OCI-LY1 (cell line): Measurements from ENCODE around the gene CCL20.

Experiments used
- H2AFZ ChIP-seq: fragments of 200-600 bp; sonication (generic), shearing (Covaris generic); 2 replicates; pipeline ENCODE4 v1.6.0; 2014; ENCODE audit warnings: antibody characterized with exemption, mild to moderate bottlenecking, low read length
- H3F3A ChIP-seq: fragments of 200-600 bp; sonication (generic), shearing (Covaris generic); 2 replicates; pipeline ENCODE4 v1.6.0; 2014; ENCODE audit warnings: mild to moderate bottlenecking, antibody characterized with exemption, low read length, moderate library complexity; ENCODE audit not compliant: insufficient read depth
- H3K27ac ChIP-seq: fragments of 200-600 bp; sonication (generic); 2 replicates; pipeline ENCODE4 v1.5.1; 2014; ENCODE audit warnings: low read length, mixed run types, mild to moderate bottlenecking, low read depth; ENCODE audit not compliant: poor library complexity, severe bottlenecking
- H3K27me3 ChIP-seq: fragments of 200-600 bp; sonication (generic); 2 replicates; pipeline ENCODE4 v1.6.0; 2014; ENCODE audit warnings: antibody characterized with exemption, mild to moderate bottlenecking, low read length, moderate library complexity; ENCODE audit not compliant: insufficient read depth
- H3K36me3 ChIP-seq: fragments of 200-600 bp; sonication (generic); 2 replicates; pipeline ENCODE4 v1.6.1; 2014; ENCODE audit warnings: mild to moderate bottlenecking, antibody characterized with exemption, low read length, moderate library complexity, mixed read lengths; ENCODE audit not compliant: insufficient read depth
- H3K4me1 ChIP-seq: fragments of 200-600 bp; sonication (generic); 2 replicates; pipeline ENCODE4 v1.5.1; 2014; ENCODE audit warnings: mild to moderate bottlenecking, low read length, moderate library complexity; ENCODE audit not compliant: insufficient read depth, severe bottlenecking
- H3K4me2 ChIP-seq: fragments of 200-600 bp; sonication (generic), shearing (Covaris generic); 2 replicates; pipeline ENCODE4 v1.6.1; 2014; ENCODE audit warnings: low read length
- H3K4me3 ChIP-seq: fragments of 200-600 bp; sonication (generic); 2 replicates; pipeline ENCODE4 v1.5.1; 2014; ENCODE audit warnings: low read length, low read depth, mild to moderate bottlenecking, mixed read lengths; ENCODE audit not compliant: poor library complexity, severe bottlenecking
- H3K79me2 ChIP-seq: fragments of 200-600 bp; shearing (Covaris generic); 2 replicates; pipeline ENCODE4 v1.6.1; 2016; ENCODE audit warnings: mixed run types, low read length, mixed read lengths; ENCODE audit not compliant: insufficient read depth
- H3K9ac ChIP-seq: fragments of 200-600 bp; sonication (generic), shearing (Covaris generic); 2 replicates; pipeline ENCODE4 v1.6.1; 2014; ENCODE audit warnings: mild to moderate bottlenecking, low read length, mixed read lengths
- H3K9me2 ChIP-seq: fragments of 200-600 bp; sonication (generic), shearing (Covaris generic); 2 replicates; pipeline ENCODE4 v1.6.1; 2014; ENCODE audit warnings: low read depth, mild to moderate bottlenecking, low read length, mixed read lengths
- H3K9me3 ChIP-seq: fragments of 200-600 bp; shearing (Covaris generic); 2 replicates; pipeline ENCODE4 v1.6.1; 2014; ENCODE audit warnings: low read length, mixed read lengths
- H4K20me1 ChIP-seq: fragments of 200-600 bp; sonication (generic), shearing (Covaris generic); 2 replicates; pipeline ENCODE4 v1.6.0; 2016; ENCODE audit warnings: mild to moderate bottlenecking, low read length; ENCODE audit not compliant: insufficient read depth
- EZH2 ChIP-seq: fragments of 200-600 bp; sonication (generic), shearing (Covaris generic); IDR thresholded peaks from 2 replicates; pipeline ENCODE4 v1.8.0; 2017; ENCODE audit warnings: borderline replicate concordance, mixed run types, mild to moderate bottlenecking, antibody characterized with exemption, low read length, moderate library complexity, mixed read lengths
- TF ChIP-seq, protein P1 (sequence below): fragments of 200-600 bp; sonication (generic), shearing (Covaris generic); IDR thresholded peaks from 2 replicates; pipeline ENCODE4 v1.5.1; 2017; ENCODE audit warnings: mild to moderate bottlenecking, antibody characterized with exemption, low read length, moderate library complexity, mixed read lengths

The CCL20 gene

DNA sequence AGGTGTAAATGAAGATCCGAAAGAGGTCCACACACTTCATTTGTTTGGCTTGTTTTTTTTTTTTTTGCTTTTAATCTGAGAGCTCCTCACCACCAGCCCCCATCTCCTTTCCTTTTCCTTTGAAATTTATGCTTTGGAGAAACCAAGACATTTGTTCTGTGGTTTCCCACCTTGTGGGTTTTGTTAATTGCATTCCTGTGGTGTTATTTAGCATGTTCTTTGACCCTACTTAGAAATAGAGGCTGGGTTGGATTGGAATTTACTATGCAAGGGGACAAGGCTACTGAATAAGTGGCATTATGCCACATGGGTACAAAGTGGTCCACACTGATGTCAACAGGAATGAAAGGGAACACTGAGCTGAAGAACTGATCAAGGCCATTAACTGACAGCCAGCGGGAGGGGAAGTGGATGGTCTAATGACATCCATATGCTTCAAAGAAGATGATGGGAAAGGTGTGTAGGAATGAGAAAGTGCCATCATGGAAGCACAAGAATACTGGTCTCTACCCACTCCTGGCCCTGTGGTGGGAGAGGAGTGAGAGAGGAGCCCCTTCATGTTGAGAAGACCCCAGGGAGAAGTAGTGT lies 8.9 kb downstream of the CCL20 start:
- H4K20me1 ChIP-seq = no peaks in the 10 kb centered on the region
- H3K79me2 ChIP-seq = no peaks in the 10 kb centered on the region
- TF ChIP-seq EZH2 = no peak
- TF ChIP-seq, protein P1, sequence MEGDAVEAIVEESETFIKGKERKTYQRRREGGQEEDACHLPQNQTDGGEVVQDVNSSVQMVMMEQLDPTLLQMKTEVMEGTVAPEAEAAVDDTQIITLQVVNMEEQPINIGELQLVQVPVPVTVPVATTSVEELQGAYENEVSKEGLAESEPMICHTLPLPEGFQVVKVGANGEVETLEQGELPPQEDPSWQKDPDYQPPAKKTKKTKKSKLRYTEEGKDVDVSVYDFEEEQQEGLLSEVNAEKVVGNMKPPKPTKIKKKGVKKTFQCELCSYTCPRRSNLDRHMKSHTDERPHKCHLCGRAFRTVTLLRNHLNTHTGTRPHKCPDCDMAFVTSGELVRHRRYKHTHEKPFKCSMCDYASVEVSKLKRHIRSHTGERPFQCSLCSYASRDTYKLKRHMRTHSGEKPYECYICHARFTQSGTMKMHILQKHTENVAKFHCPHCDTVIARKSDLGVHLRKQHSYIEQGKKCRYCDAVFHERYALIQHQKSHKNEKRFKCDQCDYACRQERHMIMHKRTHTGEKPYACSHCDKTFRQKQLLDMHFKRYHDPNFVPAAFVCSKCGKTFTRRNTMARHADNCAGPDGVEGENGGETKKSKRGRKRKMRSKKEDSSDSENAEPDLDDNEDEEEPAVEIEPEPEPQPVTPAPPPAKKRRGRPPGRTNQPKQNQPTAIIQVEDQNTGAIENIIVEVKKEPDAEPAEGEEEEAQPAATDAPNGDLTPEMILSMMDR = no peak
- H3K4me3 ChIP-seq = no peak overlapping the region
- H3K9me2 ChIP-seq = no peaks in the 10 kb centered on the region
- no peak overlapping the region for H3K4me2 ChIP-seq
- no peaks in the 10 kb centered on the region for H3K27me3 ChIP-seq
- H3K36me3 ChIP-seq = no peaks in the 10 kb centered on the region
- H3F3A ChIP-seq = no peaks in the 10 kb centered on the region
- no peak overlapping the region for H2AFZ ChIP-seq
- no peaks in the 10 kb centered on the region for H3K9me3 ChIP-seq
- no peak overlapping the region for H3K9ac ChIP-seq
- no peaks in the 10 kb centered on the region for H3K4me1 ChIP-seq
- no peak overlapping the region for H3K27ac ChIP-seq

DNA sequence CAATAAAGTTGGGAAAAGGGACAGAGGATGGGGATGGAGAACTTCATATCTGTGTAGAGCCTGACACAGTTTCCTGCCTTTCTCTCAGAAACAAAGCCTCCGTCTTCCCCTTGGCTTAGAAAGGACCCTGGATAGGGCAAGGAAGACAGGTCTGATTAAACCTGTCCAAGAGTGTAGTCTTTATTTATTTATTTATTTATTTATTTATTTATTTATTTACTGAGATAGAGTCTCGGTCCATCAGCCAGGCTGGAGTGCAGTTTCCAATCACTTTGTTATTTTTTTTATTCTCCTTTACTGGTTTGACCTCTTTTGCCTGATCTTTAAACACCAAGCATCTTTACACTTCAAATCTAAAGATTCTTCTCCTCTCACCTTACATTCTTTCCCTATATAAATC lies 10.3 kb downstream of the CCL20 start:
- no peaks in the 10 kb centered on the region for H3K9me3 ChIP-seq
- no peaks in the 10 kb centered on the region for H3K36me3 ChIP-seq
- no peak overlapping the region for H2AFZ ChIP-seq
- H3K27ac ChIP-seq = no peak overlapping the region
- no peaks in the 10 kb centered on the region for H3K9me2 ChIP-seq
- no peak overlapping the region for H3K9ac ChIP-seq
- H3K79me2 ChIP-seq = no peaks in the 10 kb centered on the region
- H4K20me1 ChIP-seq = no peaks in the 10 kb centered on the region
- H3K4me3 ChIP-seq = no peak overlapping the region
- H3F3A ChIP-seq = no peaks in the 10 kb centered on the region
- H3K4me2 ChIP-seq = no peak overlapping the region
- no peaks in the 10 kb centered on the region for H3K27me3 ChIP-seq
- H3K4me1 ChIP-seq = no peaks in the 10 kb centered on the region
- TF ChIP-seq EZH2 = no peak
- TF ChIP-seq, protein P1 = no peak

DNA sequence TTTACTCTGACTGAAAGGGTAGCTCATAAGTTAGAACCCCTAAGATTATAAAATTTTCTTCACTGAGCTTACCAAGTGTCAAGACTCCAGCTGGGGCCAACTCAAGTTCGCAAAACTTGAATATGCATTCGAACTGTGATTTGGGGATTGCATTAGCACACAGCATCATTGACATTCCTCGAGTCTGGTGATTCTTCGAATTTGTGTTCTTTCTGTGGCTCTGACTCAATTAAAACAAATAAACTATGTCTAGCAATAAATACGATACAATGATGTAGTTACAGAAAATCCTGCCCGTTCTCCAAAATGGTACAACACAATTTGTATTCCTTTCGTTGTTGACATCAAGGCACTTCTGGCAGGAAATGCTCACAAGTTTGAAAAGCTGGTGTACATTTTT lies 11.1 kb downstream of the CCL20 start:
- Histone ChIP-seq H4K20me1 (no peaks in the 10 kb centered on the region), H3K4me2 (no peak overlapping the region), H3K27ac (no peak overlapping the region), H3F3A (no peaks in the 10 kb centered on the region), H3K9me3 (no peaks in the 10 kb centered on the region), H3K4me3 (no peak overlapping the region), H2AFZ (no peak overlapping the region), H3K27me3 (no peaks in the 10 kb centered on the region), H3K4me1 (no peaks in the 10 kb centered on the region), H3K36me3 (no peaks in the 10 kb centered on the region), H3K9ac (no peak overlapping the region), H3K79me2 (no peaks in the 10 kb centered on the region), H3K9me2 (no peaks in the 10 kb centered on the region)
- no peak for TF ChIP-seq EZH2
- TF ChIP-seq, protein P1 = no peak
